K562 (cell line): ENCODE data around the gene TMPRSS9. TPM values are rescaled to one million over a fixed set of nuclear protein-coding genes. Genes with fewer than 3 reads are reported as not detected.
A peak's percentile ranks its signal among the peaks of the same experiment; 100 is the strongest.

ENCODE experiments used
- CCNT2 ChIP-seq: IDR thresholded peaks from 2 replicates; pipeline ENCODE4 v1.6.1; 2011; ENCODE audit warnings: borderline replicate concordance, low read depth, mild to moderate bottlenecking, moderate library complexity, mixed read lengths, low read length; ENCODE audit not compliant: insufficient read length; ENCODE audit errors: extremely low read depth
- GABPB1 ChIP-seq: sonication (generic); formaldehyde crosslinking; IDR thresholded peaks from 2 replicates; pipeline ENCODE4 v1.8.0; 2022; ENCODE audit warnings: mild to moderate bottlenecking, missing genetic modification reagents
- GATAD2B ChIP-seq: fragments of 450-650 bp; IDR thresholded peaks from 2 replicates; pipeline ENCODE4 v1.6.1; 2017; ENCODE audit warnings: mild to moderate bottlenecking, borderline replicate concordance
- HDAC1 ChIP-seq, 2 experiments: fragments of 450-650 bp; IDR thresholded peaks; 2 replicates each; pipeline ENCODE4 v1.6.1; 2016 to 2017; ENCODE audit warnings: inconsistent platforms in 1 of 2, mild to moderate bottlenecking in 1 of 2, moderate library complexity in 1 of 2
- KDM1A ChIP-seq, 2 experiments: fragments of 450-650 bp; IDR thresholded peaks; 2 replicates each; pipeline ENCODE4 v1.6.1; 2016; ENCODE audit warnings: mild to moderate bottlenecking in 2 of 2
- MEIS2 ChIP-seq: fragments of 450-650 bp; IDR thresholded peaks from 2 replicates; pipeline ENCODE4 v1.6.1; 2014; ENCODE audit warnings: mild to moderate bottlenecking; ENCODE audit not compliant: partially characterized antibody
- SPI1 ChIP-seq: IDR thresholded peaks from 2 replicates; pipeline ENCODE4 v1.6.1; 2011; ENCODE audit warnings: low read depth, low read length, control low read depth, borderline replicate concordance
- YBX1 ChIP-seq: fragments of 450-650 bp; IDR thresholded peaks from 2 replicates; pipeline ENCODE4 v1.7.1; 2016; ENCODE audit warnings: mild to moderate bottlenecking
- polyA plus RNA-seq, 8 experiments: library from polyadenylated mRNA; depleted of rRNA in 4 of 8; stranded (reverse) in 5 of 8; unstranded in 3 of 8; fragments of >200 nt; fragmentation: Nextera tagmentation in 2 of 8; fragmentation: Illumina TruSeq in 1 of 8; extraction: Ambion mirVana in 2 of 8; extraction: Trizol in 1 of 8; gene quantifications; 2 replicates each; pipeline versions ENCODE4 v1.2.1 to v1.2.3, GENCODE V29; 2011 to 2014; ENCODE audit warnings: inconsistent platforms in 1 of 8, missing spikeins in 1 of 8
- total RNA-seq, 7 experiments: library from RNA; depleted of rRNA in 6 of 7; stranded (reverse); fragments of >200 nt in 6 of 7; fragmentation: Illumina TruSeq in 2 of 7; extraction: Trizol in 2 of 7; gene quantifications; 2 replicates each; pipeline versions ENCODE4 v1.2.1 to v1.2.3, GENCODE V29; 2011 to 2021; ENCODE audit warnings: low replicate concordance in 1 of 7
- TF ChIP-seq, protein P1 (sequence below): fragments of 450-650 bp; IDR thresholded peaks from 2 replicates; pipeline ENCODE4 v1.6.1; 2016
- TF ChIP-seq, protein P2 (sequence below): fragments of 250-450 bp; sonication (Bioruptor Pico); IDR thresholded peaks from 2 replicates; pipeline ENCODE4 v1.4.0; 2020; ENCODE audit warnings: mild to moderate bottlenecking, moderate library complexity
- TF ChIP-seq, protein P3 (sequence below), 2 experiments: IDR thresholded peaks; 2 replicates each; pipeline ENCODE4 v1.6.1; 2011; ENCODE audit warnings: borderline replicate concordance in 1 of 2, control low read depth in 1 of 2, low read depth in 1 of 2, low read length in 1 of 2, mild to moderate bottlenecking in 1 of 2, mixed read lengths in 1 of 2, moderate library complexity in 1 of 2; ENCODE audit not compliant: insufficient read depth in 1 of 2, insufficient read length in 1 of 2, poor library complexity in 1 of 2, severe bottlenecking in 1 of 2; ENCODE audit errors: extremely low read depth in 1 of 2
- TF ChIP-seq, protein P4 (sequence below): fragments of 450-650 bp; formaldehyde crosslinking; IDR thresholded peaks from 2 replicates; pipeline ENCODE4 v1.4.0; 2022; ENCODE audit warnings: missing genetic modification characterization
- TF ChIP-seq, protein P5 (sequence below): fragments of 250-450 bp; sonication (Bioruptor Pico); IDR thresholded peaks from 2 replicates; pipeline ENCODE4 v1.4.0; 2020

TMPRSS9 gene
- total and polyA plus RNA-seq, 9 of the 15 experiments (the other 6 are each of a cell fraction or from before 2014, with no cell fraction given) = 0.01 to 0.03 TPM; not detected in 7

DNA sequence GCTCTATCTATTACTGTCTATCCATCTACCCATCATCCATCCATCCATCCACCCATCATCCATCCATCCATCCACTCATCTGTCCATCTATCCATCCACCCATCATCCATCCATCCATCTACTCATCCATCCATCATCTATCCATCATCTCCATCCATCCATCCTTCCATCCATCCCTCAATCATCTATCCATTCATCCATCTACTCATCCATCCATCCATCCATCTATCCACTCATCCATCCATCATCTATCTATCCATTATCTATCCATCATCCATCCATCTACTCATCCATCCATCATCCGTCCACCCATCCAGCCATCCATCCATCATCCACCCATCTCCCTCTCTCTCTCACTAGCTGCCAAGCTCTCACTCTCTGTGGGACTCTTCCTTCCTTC lies 80.5 kb downstream of the TMPRSS9 start (continued):
- TF ChIP-seq HDAC1 (IDR thresholded peaks at IDR 0.05) (peak in 1 of 2 experiments; percentile 53; a peak in 1 of 4 replicates), KDM1A (IDR thresholded peaks at IDR 0.05) (peak; percentile 51 to 63; a peak in 3 of 4 replicates), SPI1 (no peak), MEIS2 (peak; percentile 58), GATAD2B (no peak), YBX1 (0 out of 2 replicates have a peak, but pooled peaks have one; percentile 77), GABPB1 (no peak), CCNT2 (no peak)
- TF ChIP-seq, protein P1, sequence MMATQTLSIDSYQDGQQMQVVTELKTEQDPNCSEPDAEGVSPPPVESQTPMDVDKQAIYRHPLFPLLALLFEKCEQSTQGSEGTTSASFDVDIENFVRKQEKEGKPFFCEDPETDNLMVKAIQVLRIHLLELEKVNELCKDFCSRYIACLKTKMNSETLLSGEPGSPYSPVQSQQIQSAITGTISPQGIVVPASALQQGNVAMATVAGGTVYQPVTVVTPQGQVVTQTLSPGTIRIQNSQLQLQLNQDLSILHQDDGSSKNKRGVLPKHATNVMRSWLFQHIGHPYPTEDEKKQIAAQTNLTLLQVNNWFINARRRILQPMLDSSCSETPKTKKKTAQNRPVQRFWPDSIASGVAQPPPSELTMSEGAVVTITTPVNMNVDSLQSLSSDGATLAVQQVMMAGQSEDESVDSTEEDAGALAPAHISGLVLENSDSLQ = peak; percentile 43; the same call in 1 of the 2 replicates
- TF ChIP-seq, protein P2, sequence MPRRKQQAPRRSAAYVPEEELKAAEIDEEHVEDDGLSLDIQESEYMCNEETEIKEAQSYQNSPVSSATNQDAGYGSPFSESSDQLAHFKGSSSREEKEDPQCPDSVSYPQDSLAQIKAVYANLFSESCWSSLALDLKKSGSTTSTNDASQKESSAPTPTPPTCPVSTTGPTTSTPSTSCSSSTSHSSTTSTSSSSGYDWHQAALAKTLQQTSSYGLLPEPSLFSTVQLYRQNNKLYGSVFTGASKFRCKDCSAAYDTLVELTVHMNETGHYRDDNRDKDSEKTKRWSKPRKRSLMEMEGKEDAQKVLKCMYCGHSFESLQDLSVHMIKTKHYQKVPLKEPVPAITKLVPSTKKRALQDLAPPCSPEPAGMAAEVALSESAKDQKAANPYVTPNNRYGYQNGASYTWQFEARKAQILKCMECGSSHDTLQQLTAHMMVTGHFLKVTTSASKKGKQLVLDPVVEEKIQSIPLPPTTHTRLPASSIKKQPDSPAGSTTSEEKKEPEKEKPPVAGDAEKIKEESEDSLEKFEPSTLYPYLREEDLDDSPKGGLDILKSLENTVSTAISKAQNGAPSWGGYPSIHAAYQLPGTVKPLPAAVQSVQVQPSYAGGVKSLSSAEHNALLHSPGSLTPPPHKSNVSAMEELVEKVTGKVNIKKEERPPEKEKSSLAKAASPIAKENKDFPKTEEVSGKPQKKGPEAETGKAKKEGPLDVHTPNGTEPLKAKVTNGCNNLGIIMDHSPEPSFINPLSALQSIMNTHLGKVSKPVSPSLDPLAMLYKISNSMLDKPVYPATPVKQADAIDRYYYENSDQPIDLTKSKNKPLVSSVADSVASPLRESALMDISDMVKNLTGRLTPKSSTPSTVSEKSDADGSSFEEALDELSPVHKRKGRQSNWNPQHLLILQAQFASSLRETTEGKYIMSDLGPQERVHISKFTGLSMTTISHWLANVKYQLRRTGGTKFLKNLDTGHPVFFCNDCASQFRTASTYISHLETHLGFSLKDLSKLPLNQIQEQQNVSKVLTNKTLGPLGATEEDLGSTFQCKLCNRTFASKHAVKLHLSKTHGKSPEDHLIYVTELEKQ = no peak
- TF ChIP-seq, protein P3, sequence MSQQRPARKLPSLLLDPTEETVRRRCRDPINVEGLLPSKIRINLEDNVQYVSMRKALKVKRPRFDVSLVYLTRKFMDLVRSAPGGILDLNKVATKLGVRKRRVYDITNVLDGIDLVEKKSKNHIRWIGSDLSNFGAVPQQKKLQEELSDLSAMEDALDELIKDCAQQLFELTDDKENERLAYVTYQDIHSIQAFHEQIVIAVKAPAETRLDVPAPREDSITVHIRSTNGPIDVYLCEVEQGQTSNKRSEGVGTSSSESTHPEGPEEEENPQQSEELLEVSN (IDR thresholded peaks at IDR 0.05; ENCODE audit: borderline replicate concordance in 1 of 2, extremely low read depth in 1 of 2, insufficient read depth in 1 of 2, insufficient read length in 1 of 2, low read depth in 1 of 2, low read length in 1 of 2, poor library complexity in 1 of 2, severe bottlenecking in 1 of 2) = no peak
- TF ChIP-seq, protein P4, sequence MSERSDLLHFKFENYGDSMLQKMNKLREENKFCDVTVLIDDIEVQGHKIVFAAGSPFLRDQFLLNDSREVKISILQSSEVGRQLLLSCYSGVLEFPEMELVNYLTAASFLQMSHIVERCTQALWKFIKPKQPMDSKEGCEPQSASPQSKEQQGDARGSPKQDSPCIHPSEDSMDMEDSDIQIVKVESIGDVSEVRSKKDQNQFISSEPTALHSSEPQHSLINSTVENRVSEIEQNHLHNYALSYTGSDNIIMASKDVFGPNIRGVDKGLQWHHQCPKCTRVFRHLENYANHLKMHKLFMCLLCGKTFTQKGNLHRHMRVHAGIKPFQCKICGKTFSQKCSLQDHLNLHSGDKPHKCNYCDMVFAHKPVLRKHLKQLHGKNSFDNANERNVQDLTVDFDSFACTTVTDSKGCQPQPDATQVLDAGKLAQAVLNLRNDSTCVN = no peak
- TF ChIP-seq, protein P5, sequence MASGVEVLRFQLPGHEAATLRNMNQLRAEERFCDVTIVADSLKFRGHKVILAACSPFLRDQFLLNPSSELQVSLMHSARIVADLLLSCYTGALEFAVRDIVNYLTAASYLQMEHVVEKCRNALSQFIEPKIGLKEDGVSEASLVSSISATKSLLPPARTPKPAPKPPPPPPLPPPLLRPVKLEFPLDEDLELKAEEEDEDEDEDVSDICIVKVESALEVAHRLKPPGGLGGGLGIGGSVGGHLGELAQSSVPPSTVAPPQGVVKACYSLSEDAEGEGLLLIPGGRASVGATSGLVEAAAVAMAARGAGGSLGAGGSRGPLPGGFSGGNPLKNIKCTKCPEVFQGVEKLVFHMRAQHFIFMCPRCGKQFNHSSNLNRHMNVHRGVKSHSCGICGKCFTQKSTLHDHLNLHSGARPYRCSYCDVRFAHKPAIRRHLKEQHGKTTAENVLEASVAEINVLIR (CRISPR knock-in tag) = no peak
- TF ChIP-seq, all 486 proteins: peak for 11
